SJCRH30 (cell line): Measurements from ENCODE around the gene SYT15B. TPM values are rescaled to one million over a fixed set of nuclear protein-coding genes. Genes with fewer than 3 reads are reported as not detected.
"Not testable (repeated sequence)": the region's sequence is repeated elsewhere in the genome, so short reads cannot be mapped to it uniquely, and the experiment has no call there.

Source experiments
- DNase-seq, 2 experiments: peaks; one replicate each; pipeline ENCODE4 v3.0.0-alpha.2; 2015 to 2020
- H3K27ac ChIP-seq: fragments of 250-450 bp; sonication (Bioruptor Pico); 2 replicates; pipeline ENCODE4 v1.5.1; 2020; ENCODE audit warnings: mild to moderate bottlenecking, moderate library complexity
- H3K27me3 ChIP-seq: fragments of 250-450 bp; sonication (Bioruptor Pico); 2 replicates; pipeline ENCODE4 v1.5.1; 2020; ENCODE audit warnings: mild to moderate bottlenecking, moderate library complexity
- H3K36me3 ChIP-seq: fragments of 250-450 bp; sonication (Bioruptor Pico); 2 replicates; pipeline ENCODE4 v1.5.1; 2020; ENCODE audit warnings: mild to moderate bottlenecking, moderate library complexity
- H3K4me1 ChIP-seq: fragments of 250-450 bp; sonication (Bioruptor Pico); 2 replicates; pipeline ENCODE4 v1.5.1; 2020; ENCODE audit warnings: mild to moderate bottlenecking, moderate library complexity
- H3K4me3 ChIP-seq: fragments of 250-450 bp; sonication (Bioruptor Pico); 2 replicates; pipeline ENCODE4 v1.5.1; 2020; ENCODE audit warnings: mild to moderate bottlenecking, moderate library complexity
- H3K9me3 ChIP-seq: fragments of 250-450 bp; sonication (Bioruptor Pico); replicated peaks from 2 replicates; pipeline ENCODE4 v1.5.1; 2020; ENCODE audit warnings: mild to moderate bottlenecking, moderate library complexity
- total RNA-seq: library from RNA; depleted of rRNA; stranded (reverse); fragments of >200 nt; shearing (Covaris generic); gene quantifications from 2 replicates; pipeline ENCODE4 v1.2.3, GENCODE V29; 2014; rRNA removed

Gene SYT15B
- total RNA-seq, 1 experiment from 2014 or later = 0.06 TPM

DNA sequence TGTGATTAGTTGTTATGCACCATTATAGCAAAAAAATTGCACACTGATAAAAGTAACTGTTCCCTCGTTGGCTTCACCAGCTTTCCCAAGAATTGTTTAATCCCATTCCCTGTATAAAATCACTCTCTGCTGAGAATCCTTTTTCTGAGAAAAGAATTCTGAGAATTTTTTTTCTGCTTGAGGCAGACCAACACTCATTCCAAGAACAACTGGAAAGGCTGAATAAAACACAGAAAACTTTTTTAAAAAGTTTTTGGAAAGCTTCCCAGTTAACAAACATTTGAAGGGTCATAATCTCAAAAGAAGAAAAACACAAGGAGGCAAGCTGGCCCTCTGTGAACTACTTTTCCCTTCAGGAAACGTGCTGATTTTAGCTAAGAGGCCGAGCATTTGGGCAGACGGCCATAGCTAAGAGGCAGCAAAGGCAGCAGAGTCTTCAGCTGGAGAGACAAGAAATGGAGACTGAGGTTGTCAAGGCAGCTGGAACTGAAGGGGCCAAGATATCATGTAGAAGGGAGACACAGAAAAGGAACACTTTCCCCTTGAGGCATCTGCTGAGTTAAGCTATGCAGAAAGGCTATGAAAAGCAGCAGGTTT, 16.5 kb downstream of the SYT15B start:
- H3K27ac ChIP-seq, H3K4me3 ChIP-seq, H3K27me3 ChIP-seq, H3K36me3 ChIP-seq, DNase-seq, H3K9me3 ChIP-seq, H3K4me1 ChIP-seq: not testable (repeated sequence)

DNA sequence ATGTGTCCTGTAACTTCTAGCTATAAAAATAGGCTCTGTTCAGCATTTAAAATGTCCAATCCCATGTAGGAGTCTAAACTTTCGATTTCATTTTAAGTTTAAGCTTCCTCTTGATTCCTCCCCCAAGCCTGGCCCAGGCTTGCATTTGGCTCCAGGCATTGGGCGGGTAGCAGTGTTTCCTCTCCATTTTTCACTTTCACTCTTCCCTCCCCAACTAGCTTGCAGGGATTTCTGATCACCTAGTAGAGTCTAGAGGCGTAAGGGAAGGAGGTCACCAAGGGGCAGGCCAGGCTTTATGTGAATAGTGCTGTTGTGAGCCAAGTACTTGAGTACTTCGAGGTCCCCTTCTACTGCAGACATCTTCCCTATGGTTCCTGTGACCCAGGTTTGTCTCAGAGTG, 18.5 kb downstream of the SYT15B start:
- not testable (repeated sequence) for H3K9me3 ChIP-seq, H3K4me3 ChIP-seq, DNase-seq, H3K36me3 ChIP-seq, H3K4me1 ChIP-seq, H3K27me3 ChIP-seq, H3K27ac ChIP-seq

DNA sequence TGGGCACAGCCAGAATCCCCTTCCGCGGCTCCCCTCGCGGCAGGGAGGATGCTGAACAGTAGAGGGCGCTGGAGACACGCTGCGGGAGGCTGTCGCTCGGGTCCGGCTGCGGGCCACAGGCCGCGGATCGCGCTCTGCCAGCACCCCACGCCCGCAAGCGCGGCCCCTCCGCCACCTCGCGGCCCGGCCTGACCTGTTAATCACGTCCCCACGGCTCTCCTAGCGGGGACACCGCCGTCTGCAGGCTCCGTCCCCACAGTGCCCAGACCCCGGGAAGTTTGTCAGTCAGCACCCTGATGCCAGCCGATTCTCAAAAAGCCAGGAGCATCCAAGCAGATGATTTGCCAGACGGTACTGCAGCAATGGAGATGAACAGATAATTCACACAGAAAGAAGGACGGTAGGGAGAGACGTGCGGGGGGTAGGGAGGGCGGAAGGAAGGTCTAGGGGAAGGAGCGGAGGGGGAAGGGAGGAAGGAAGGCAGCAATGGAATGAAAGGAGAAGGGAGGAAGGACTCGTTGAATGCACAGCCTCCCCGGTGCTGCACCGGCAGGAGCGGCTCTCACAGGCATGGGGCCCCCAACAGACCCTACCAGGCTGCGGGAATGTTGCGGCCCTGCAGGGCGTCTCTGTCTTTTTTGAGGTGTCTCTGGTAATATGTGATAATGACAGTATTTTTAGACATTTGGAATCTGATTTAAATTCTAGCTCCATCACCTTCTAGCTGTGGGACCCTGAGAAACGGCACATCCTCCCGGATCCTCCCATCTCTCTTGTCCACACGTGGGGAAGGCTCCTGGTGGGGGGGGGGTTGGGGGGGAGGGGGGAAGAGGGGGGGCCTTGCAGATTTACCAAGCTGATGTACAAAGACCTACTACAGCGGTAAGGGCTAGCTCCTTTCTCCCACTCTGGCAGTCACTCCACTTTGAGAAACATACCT, 19.5 kb downstream of the SYT15B start:
- not testable (repeated sequence) for H3K4me1 ChIP-seq, H3K27me3 ChIP-seq, H3K36me3 ChIP-seq, H3K9me3 ChIP-seq, H3K27ac ChIP-seq, H3K4me3 ChIP-seq
- peak in 1 of 2 experiments; percentile 11 for DNase-seq

DNA sequence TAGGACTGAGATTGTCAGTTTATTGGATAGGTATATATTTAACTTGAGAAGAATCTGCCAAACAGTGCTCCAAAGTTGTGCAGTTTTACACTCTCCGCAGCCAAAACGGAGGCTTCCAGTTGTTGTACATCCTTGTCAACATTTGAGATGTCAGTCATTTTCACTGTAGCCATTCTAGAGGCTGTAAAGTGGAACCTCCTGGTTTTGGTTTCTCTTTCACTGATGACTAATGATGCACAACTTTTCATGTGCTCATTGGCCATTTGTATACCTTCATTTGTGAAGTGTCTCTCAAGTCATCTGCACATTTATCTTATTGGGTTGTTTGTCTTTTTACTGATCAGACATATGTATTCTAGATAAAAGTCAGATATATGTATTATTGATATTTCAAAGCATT, 22.5 kb downstream of the SYT15B start:
- H3K36me3 ChIP-seq, H3K9me3 ChIP-seq, H3K4me1 ChIP-seq, H3K27me3 ChIP-seq, H3K27ac ChIP-seq, H3K4me3 ChIP-seq, DNase-seq: not testable (repeated sequence)

DNA sequence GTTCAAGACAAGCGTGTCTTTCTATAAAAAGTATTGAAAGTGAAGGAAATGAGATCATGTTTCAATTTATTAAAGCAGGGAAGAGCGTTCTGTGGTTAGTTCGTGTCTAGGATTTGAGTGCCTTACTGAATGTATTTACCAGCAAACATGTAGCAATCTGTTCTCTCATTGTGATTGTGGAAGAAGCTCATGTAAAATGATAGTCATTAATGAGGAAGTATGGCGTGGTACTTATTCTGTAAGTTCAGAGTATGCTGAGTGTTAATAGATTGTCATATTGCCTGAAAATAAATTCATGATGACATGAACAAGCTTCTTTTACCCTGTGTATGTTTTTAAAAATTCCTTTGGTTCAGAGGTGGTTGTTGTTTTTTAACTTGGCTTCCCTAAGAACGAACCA, 32.5 kb downstream of the SYT15B start:
- H3K27ac ChIP-seq, H3K36me3 ChIP-seq, DNase-seq, H3K27me3 ChIP-seq, H3K4me1 ChIP-seq, H3K4me3 ChIP-seq, H3K9me3 ChIP-seq: not testable (repeated sequence)

DNA sequence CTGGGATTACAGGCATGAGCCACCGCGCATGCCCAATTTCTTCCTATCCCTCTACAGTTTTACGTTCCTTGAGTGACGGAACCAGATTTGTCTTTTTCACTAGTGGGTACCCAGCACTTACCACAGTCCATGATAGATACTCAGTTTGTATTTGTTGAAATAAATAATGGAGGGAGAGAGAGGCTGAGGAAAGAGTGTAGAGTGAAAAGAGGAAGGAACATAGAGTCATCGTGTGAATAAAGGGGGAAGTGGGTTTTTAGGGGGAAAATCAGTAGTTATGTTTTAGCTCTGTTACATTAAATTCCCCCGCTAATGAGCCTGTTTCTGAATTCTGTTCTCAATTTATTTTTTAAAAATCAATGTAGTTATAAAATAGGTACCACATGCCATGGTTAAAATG, 37.7 kb downstream of the SYT15B start:
- H3K27ac ChIP-seq, H3K4me3 ChIP-seq, H3K36me3 ChIP-seq, H3K4me1 ChIP-seq, H3K9me3 ChIP-seq, H3K27me3 ChIP-seq, DNase-seq: not testable (repeated sequence)

DNA sequence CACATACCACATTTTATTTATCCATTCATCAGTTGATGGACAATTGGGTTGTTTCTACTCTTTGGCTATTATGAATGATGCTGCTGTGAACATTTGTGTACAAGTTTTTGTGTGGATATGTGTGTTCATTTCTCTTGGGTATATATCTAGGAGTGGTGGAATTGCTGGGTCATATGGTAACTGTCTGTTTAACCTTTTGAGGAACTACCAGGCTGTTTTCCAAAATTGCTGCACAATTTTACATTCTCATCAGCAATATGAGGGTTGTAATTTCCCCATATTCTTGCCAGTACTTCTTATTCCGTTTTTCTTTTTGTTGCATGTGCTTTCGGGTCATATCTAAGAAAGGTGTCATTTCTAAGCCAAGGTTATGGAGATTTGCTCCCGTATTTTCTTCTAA, 38.3 kb downstream of the SYT15B start:
- not testable (repeated sequence) for DNase-seq, H3K4me1 ChIP-seq, H3K27me3 ChIP-seq, H3K4me3 ChIP-seq, H3K9me3 ChIP-seq, H3K27ac ChIP-seq, H3K36me3 ChIP-seq

DNA sequence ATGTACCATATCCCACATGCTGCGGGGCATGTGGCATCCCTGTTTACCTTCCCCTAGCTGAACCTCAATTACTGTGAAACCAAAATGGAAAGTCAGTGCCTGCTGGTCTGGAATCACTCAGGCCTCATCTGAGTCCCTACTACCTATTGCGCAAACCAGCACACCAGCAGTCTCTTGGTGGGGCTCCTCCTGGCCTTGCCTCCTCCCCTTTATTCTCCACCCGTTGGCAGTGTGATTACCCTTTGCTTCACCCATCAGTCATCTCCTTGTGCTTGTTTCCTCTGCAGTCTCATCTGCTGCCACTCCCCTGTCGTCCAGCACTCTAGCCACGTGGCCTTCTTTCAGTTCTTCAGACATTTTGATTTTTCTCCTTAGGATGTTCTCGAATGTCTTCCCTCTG, 39.3 kb downstream of the SYT15B start:
- H3K27me3 ChIP-seq, H3K4me1 ChIP-seq, DNase-seq, H3K36me3 ChIP-seq, H3K4me3 ChIP-seq, H3K27ac ChIP-seq, H3K9me3 ChIP-seq: not testable (repeated sequence)

DNA sequence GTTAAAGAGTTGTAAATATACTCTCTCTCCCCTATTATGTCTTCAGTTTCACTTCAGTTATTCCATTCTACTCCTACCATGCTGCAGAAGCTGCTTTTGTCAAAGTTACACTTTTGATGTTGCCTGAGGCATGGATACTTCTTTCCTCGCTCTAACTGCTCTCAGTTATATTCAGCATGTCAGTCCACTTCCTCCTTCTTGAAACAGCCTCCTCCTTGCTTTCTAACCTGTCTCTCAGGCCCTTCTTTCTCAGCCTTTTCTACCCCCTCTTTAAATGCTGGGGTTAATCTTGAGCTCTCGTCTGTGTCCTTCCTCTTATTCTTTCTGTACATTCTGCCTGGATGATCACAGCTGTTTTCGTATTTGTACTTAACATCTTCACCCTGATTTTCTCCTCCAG, 40.0 kb downstream of the SYT15B start:
- H3K9me3 ChIP-seq, H3K4me1 ChIP-seq, H3K4me3 ChIP-seq: not testable (repeated sequence)

DNA sequence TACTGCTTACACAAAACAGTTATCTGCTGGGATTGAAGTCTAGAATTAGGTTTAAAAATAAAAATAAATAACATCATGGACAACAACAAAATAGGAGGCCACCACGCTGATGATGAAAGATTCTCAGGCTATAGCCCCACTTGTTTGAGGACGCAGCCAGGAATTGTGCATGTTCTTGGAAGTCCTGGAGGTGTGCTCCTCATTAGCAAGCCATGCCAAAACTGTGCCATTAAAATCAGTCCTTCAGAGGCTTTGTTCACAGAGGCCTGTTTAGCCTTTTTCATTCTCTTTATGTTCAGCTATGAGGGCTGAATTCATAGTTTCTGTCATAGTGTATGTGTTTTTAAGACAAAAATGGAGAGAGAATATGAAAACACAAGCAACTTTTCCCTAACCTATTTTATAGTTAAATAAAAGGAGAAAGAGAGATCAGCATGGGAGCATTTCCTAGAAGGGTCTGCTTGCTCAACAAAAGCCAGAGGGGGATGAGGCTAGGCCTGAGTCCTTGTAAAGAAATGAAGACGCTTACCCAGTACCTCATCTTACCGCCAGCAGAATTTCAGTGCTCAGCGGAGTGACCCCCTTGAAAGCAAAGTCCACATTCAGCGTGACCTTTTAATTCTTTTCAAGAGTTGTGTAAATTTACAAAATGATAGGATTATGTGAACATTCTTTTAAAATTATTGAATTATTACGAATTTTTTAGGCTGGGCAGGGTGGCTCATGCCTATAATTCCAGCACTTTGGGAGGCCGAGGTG, 46.2 kb downstream of the SYT15B start:
- not testable (repeated sequence) for DNase-seq, H3K9me3 ChIP-seq, H3K27me3 ChIP-seq, H3K4me3 ChIP-seq, H3K4me1 ChIP-seq, H3K27ac ChIP-seq, H3K36me3 ChIP-seq

More for the DNA sequence above, 40.0 kb downstream of the SYT15B start:
- DNase-seq, H3K36me3 ChIP-seq, H3K27me3 ChIP-seq, H3K27ac ChIP-seq: not testable (repeated sequence)

Other genes starting within 250 kb of the SYT15B start
- gene AGAP9, start 240.0 kb downstream of the SYT15B start, total RNA-seq = 2.3 and 2.4 TPM in 2 replicates
- not detected in 2 replicates for gene NPY4R2, start 155.1 kb upstream of the SYT15B start, total RNA-seq
- not detected in 2 replicates for gene FAM25C, start 236.2 kb upstream of the SYT15B start, total RNA-seq